IMR-90 (cell line): ENCODE data around the gene RNF175. TPM values are rescaled to one million over a fixed set of nuclear protein-coding genes. Genes with fewer than 3 reads are reported as not detected.
A peak's percentile ranks its signal among the peaks of the same experiment; 100 is the strongest.

Experiments
- ATAC-seq: fragments of 200-7000 bp; cut with Tn5 transposase; 2 replicates; pipeline ENCODE4 v1.9.1; 2020; ENCODE audit warnings: low read depth, mild to moderate bottlenecking, moderate library complexity
- BruUV-seq: library from RNA; stranded (reverse); fragments of 400-500 nt; replicated peaks from 2 replicates; lab custom pipeline; 2021; lab: Mats Ljungman, UMichigan
- CTCF ChIA-PET: fragments of 300-600 bp; formaldehyde crosslinking; extraction: SDS; loops from one replicate; lab custom pipeline; 2021; ENCODE audit warnings: antibody characterized with exemption; lab: Yijun Ruan, JAX
- POLR2A ChIA-PET: fragments of 300-600 bp; sonication (Branson Sonifier 250); formaldehyde crosslinking; loops from one replicate; lab custom pipeline; 2022; ENCODE audit warnings: antibody characterized with exemption; ENCODE audit not compliant: unreplicated experiment; lab: Charles Lee
- DNase-seq: peaks from one replicate; pipeline ENCODE4 v3.0.0; 2013
- H2AFZ ChIP-seq: replicated peaks from 2 replicates; pipeline ENCODE3; 2013; ENCODE audit warnings: low read length, mild to moderate bottlenecking; ENCODE audit not compliant: poor library complexity
- H2AK5ac ChIP-seq: 2 replicates; pipeline ENCODE4 v1.6.1; 2013; ENCODE audit warnings: low read depth, low read length, inconsistent platforms
- H2AK9ac ChIP-seq: replicated peaks from 2 replicates; pipeline ENCODE3; 2013; ENCODE audit warnings: mild to moderate bottlenecking, low read depth, low read length, moderate library complexity; ENCODE audit not compliant: poor library complexity
- H2BK120ac ChIP-seq: 2 replicates; pipeline ENCODE4 v1.6.1; 2013; ENCODE audit warnings: low read depth, low read length, inconsistent platforms
- H2BK15ac ChIP-seq: 3 replicates; pipeline ENCODE4 v1.6.1; 2013; ENCODE audit warnings: low read depth, low read length, inconsistent platforms
- H2BK20ac ChIP-seq: 2 replicates; pipeline ENCODE4 v1.6.1; 2013; ENCODE audit warnings: low read depth, mild to moderate bottlenecking, inconsistent platforms, low read length, moderate library complexity
- H2BK5ac ChIP-seq: 2 replicates; pipeline ENCODE4 v1.6.1; 2013; ENCODE audit warnings: mild to moderate bottlenecking, low read depth, low read length, inconsistent platforms; ENCODE audit not compliant: poor library complexity, severe bottlenecking
- H3K14ac ChIP-seq: replicated peaks from 2 replicates; pipeline ENCODE4 v1.6.1; 2013; ENCODE audit warnings: low read depth, low read length, inconsistent platforms
- H3K18ac ChIP-seq: 2 replicates; pipeline ENCODE4 v1.6.1; 2013; ENCODE audit warnings: low read depth, low read length, control low read depth
- H3K23ac ChIP-seq: 2 replicates; pipeline ENCODE4 v1.6.1; 2013; ENCODE audit warnings: low read depth, low read length, inconsistent platforms
- H3K27ac ChIP-seq: 2 replicates; pipeline ENCODE4 v1.5.1; 2013; ENCODE audit warnings: mild to moderate bottlenecking, control low read depth, low read length; ENCODE audit not compliant: insufficient read depth
- H3K27me3 ChIP-seq: 2 replicates; pipeline ENCODE4 v1.6.1; 2013; ENCODE audit warnings: low read length; ENCODE audit not compliant: control insufficient read depth, insufficient read depth
- H3K36me3 ChIP-seq: 2 replicates; pipeline ENCODE4 v1.6.1; 2013; ENCODE audit warnings: low read length, mixed read lengths; ENCODE audit not compliant: control insufficient read depth, insufficient read depth
- H3K4ac ChIP-seq: 2 replicates; pipeline ENCODE4 v1.6.1; 2013; ENCODE audit warnings: low read depth, low read length, inconsistent platforms
- H3K4me1 ChIP-seq: 2 replicates; pipeline ENCODE4 v1.6.1; 2013; ENCODE audit warnings: low read length, mixed read lengths; ENCODE audit not compliant: control insufficient read depth, insufficient read depth
- H3K4me2 ChIP-seq: 2 replicates; pipeline ENCODE4 v1.6.1; 2013; ENCODE audit warnings: low read depth, mild to moderate bottlenecking, control low read depth, low read length, moderate library complexity
- H3K4me3 ChIP-seq: 2 replicates; pipeline ENCODE4 v1.5.1; 2013; ENCODE audit warnings: low read depth, mild to moderate bottlenecking, control low read depth, low read length, moderate library complexity; ENCODE audit not compliant: insufficient read depth
- H3K56ac ChIP-seq: 2 replicates; pipeline ENCODE4 v1.6.1; 2013; ENCODE audit warnings: low read length, inconsistent platforms; ENCODE audit not compliant: insufficient read depth; ENCODE audit errors: extremely low read depth
- H3K79me1 ChIP-seq, 2 experiments: 2 replicates each; pipeline ENCODE4 v1.6.1; 2013; ENCODE audit warnings: low read length in 2 of 2, inconsistent platforms in 1 of 2, low read depth in 1 of 2
- H3K9ac ChIP-seq: 2 replicates; pipeline ENCODE4 v1.6.1; 2013; ENCODE audit warnings: low read depth, low read length, control low read depth
- H3K9me1 ChIP-seq: 2 replicates; pipeline ENCODE4 v1.6.1; 2013; ENCODE audit warnings: low read length, inconsistent platforms; ENCODE audit not compliant: insufficient read depth
- H3K9me3 ChIP-seq: 2 replicates; pipeline ENCODE4 v1.6.1; 2013; ENCODE audit warnings: low read length; ENCODE audit not compliant: control insufficient read depth, insufficient read depth
- H4K20me1 ChIP-seq: 2 replicates; pipeline ENCODE4 v1.6.1; 2013; ENCODE audit warnings: low read length, inconsistent platforms; ENCODE audit not compliant: insufficient read depth
- H4K5ac ChIP-seq: 2 replicates; pipeline ENCODE4 v1.6.1; 2013; ENCODE audit warnings: mild to moderate bottlenecking, low read depth, low read length, control low read depth
- H4K8ac ChIP-seq, 2 experiments: 2 replicates each; pipeline ENCODE4 v1.6.1; 2013; ENCODE audit warnings: low read depth in 2 of 2, low read length in 2 of 2, control low read depth in 1 of 2, inconsistent platforms in 1 of 2
- H4K91ac ChIP-seq: 2 replicates; pipeline ENCODE4 v1.6.1; 2013; ENCODE audit warnings: low read depth, low read length, inconsistent platforms; ENCODE audit not compliant: insufficient read depth
- CEBPB ChIP-seq: IDR thresholded peaks from 2 replicates; pipeline ENCODE4 v1.6.1; 2012; ENCODE audit warnings: low read depth, low read length, improper control_type of control experiment
- NFE2L2 ChIP-seq: fragments of 150-350 bp; IDR thresholded peaks from 2 replicates; pipeline ENCODE4 v1.6.1; 2016; ENCODE audit warnings: low read depth, mild to moderate bottlenecking, low read length
- WGBS, 2 experiments: methylation state at CpG; one replicate each; pipeline versions ENCODE4 v1.1.5 to v1.1.7; 2013; ENCODE audit warnings: missing lambda C conversion rate in 2 of 2; ENCODE audit not compliant: insufficient read length in 1 of 2; ENCODE audit errors: extremely low coverage in 2 of 2; 5-methylcytosine and 5-hydroxymethylcytosine counted together
- dilution Hi-C: fragments of 300-500 bp; cut with HindIII; formaldehyde crosslinking; loops from one replicate; pipeline ENCODE4 v1.14.3; 2018; ENCODE audit warnings: low sequenced_read_pairs; ENCODE audit not compliant: unreplicated experiment
- in situ Hi-C: fragments of 300-500 bp; cut with MboI; formaldehyde crosslinking; loops from 3 replicates; pipeline ENCODE4 v1.14.3; 2019; ENCODE audit warnings: low sequenced_read_pairs, inconsistent platforms, mixed read lengths
- intact Hi-C: fragments of 100-400 bp; cut with micrococcal nuclease; formaldehyde crosslinking; loops from 2 replicates; pipeline ENCODE4 v1.10.0; 2022
- polyA plus RNA-seq, 3 experiments: library from polyadenylated mRNA; depleted of rRNA; stranded (reverse); fragments of >200 nt; gene quantifications; 2 replicates each; pipeline ENCODE4 v1.2.3, GENCODE V29; 2012; ENCODE audit warnings: low replicate concordance in 1 of 3
- total RNA-seq: library from RNA; depleted of rRNA; stranded (reverse); fragments of >200 nt; gene quantifications from 2 replicates; pipeline ENCODE4 v1.2.3, GENCODE V29; 2012; rRNA removed
- TF ChIP-seq, protein P1 (sequence below): fragments of 150-350 bp; IDR thresholded peaks from 2 replicates; pipeline ENCODE4 v1.6.1; 2016; ENCODE audit warnings: low read depth, mild to moderate bottlenecking, low read length, moderate library complexity, borderline replicate concordance

Gene RNF175
- total and polyA plus RNA-seq, 2 of the 4 experiments (the other 2 are of a cell fraction) = not detected

DNA sequence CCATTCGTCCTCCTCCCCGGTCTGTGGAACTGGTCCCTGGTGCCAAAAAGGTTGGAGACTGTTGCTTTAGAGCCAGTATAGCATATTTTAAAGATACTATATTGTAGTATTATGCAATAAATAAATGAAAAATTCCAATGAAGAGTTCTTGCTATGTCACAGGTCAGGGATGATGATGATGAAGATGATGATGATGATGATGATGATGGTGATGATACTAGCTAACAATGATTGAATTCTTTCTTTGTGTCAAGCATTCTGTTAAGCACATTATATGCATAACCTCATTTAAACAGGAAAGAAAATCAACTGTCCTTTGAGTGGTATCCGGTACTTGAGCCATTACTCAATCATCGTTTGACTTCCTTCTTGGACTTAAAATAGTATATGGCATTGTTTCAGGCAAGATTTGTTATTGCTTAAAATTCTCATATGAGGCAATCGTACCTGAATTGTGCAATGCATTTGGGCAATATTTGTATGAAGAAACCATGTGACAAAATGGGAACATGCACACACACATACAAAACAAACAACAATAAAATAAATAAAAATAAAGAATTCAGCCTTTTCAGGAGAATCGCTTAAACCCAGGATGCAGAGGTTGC lies 98.5 kb downstream of the RNF175 start:
- in situ Hi-C loops = no loop called here
- no peak overlapping the region for H4K5ac ChIP-seq
- no peak overlapping the region for H4K8ac ChIP-seq
- H3K36me3 ChIP-seq = no peaks in the 10 kb centered on the region
- no peak overlapping the region for H3K4me3 ChIP-seq
- peaks cover 2% of the 10 kb centered on the region for H3K27me3 ChIP-seq
- H3K79me1 ChIP-seq = no peaks in the 10 kb centered on the region
- H4K91ac ChIP-seq = no peak overlapping the region
- no CpG with 5 or more reads among the region's 6 CpGs for WGBS, 2 experiments
- no peak overlapping the region for H3K4me2 ChIP-seq
- DNase-seq (no peak), ATAC-seq (no peak)
- no peak overlapping the region for H3K27ac ChIP-seq
- BruUV-seq = no TSS peak
- H3K4me1 ChIP-seq = no peaks in the 10 kb centered on the region
- H3K4ac ChIP-seq = no peak overlapping the region
- intact Hi-C loops = no loop called here
- no peak overlapping the region for H3K14ac ChIP-seq
- no peak overlapping the region for H2BK20ac ChIP-seq
- H2AK5ac ChIP-seq = no peak overlapping the region
- ChIA-PET POLR2A (no interaction called here), CTCF (no interaction called here)
- TF ChIP-seq, protein P1, sequence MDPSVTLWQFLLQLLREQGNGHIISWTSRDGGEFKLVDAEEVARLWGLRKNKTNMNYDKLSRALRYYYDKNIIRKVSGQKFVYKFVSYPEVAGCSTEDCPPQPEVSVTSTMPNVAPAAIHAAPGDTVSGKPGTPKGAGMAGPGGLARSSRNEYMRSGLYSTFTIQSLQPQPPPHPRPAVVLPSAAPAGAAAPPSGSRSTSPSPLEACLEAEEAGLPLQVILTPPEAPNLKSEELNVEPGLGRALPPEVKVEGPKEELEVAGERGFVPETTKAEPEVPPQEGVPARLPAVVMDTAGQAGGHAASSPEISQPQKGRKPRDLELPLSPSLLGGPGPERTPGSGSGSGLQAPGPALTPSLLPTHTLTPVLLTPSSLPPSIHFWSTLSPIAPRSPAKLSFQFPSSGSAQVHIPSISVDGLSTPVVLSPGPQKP = no peak
- TF ChIP-seq CEBPB = peak; percentile 38; the same call in 1 of the 2 replicates
- TF ChIP-seq NFE2L2 = no peak
- no peak overlapping the region for H2AK9ac ChIP-seq
- H2BK15ac ChIP-seq = no peak overlapping the region
- H3K9ac ChIP-seq = no peak overlapping the region
- H2AFZ ChIP-seq = no peak overlapping the region
- no peak overlapping the region for H3K56ac ChIP-seq
- no peaks in the 10 kb centered on the region for H4K20me1 ChIP-seq
- dilution Hi-C loops = no loop called here
- H2BK5ac ChIP-seq = no peak overlapping the region
- H3K23ac ChIP-seq = no peak overlapping the region
- H3K18ac ChIP-seq = no peak overlapping the region
- H2BK120ac ChIP-seq = no peak overlapping the region
- H3K9me3 ChIP-seq = no peaks in the 10 kb centered on the region
- no peaks in the 10 kb centered on the region for H3K9me1 ChIP-seq

Other genes with a start within 250 kb of the RNF175 start
- under 0.01 TPM in 2 replicates for gene TLR2, start 75.7 kb downstream of the RNF175 start, total RNA-seq
- gene TLR2, start 75.7 kb downstream of the RNF175 start, polyA plus RNA-seq (2012; rRNA removed) = 0.03 TPM in 1 of 2 replicates, not detected in the other
- not detected in 2 replicates for gene SFRP2, start 29.1 kb upstream of the RNF175 start, total RNA-seq
- gene SFRP2, start 29.1 kb upstream of the RNF175 start, polyA plus RNA-seq (2012; rRNA removed) = not detected in 2 replicates